ENCODE results near the gene ZNF358.

The ZNF358 gene

DNA sequence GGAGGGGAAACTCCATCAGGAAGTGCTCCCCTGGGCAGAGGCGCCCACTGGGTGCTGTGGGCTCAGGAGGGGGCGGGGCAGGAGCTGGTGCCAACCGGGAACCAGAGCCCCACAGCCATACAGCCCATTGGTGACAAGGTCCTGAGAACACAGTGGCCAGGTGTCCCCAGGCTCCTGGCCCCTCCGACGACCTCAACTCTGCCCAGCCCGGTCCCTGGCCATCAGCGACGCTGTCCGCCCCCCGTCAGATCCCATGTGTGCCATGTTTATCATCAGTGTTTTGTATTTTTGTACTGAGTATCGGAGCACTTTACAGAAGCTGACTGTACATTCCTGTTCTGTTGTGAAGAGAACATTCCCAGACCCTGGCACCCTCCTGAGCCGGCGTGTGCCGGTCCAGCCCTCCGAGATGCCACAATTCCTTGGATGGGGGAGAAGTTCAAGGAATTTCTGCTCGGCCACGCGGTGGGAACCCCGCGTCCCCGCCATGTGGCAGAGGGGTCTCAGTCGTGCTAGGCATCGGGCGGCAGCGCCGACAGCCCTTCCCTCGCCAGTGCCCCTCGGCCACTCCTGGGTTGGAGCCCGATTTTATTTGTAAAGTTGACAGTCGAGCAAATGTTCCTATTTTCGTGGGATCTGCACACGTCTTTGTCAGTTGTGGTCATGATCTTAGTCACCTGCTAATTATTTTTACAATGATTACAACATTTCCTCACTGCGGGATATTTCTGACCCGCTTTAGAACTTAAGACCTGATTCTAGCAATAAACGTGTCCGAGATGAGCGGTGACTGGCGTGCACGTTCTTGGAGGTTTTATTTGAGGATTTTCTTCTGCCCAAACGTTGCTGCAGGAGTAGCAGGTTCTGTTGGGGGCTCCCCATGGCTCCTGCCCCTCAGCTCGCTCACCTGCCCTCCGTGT lies 43.9 kb upstream of the ZNF358 start:
- peak; percentile 7 for DNase-seq (ENCODE audit: low read depth)
- TF ChIP-seq, protein P1, sequence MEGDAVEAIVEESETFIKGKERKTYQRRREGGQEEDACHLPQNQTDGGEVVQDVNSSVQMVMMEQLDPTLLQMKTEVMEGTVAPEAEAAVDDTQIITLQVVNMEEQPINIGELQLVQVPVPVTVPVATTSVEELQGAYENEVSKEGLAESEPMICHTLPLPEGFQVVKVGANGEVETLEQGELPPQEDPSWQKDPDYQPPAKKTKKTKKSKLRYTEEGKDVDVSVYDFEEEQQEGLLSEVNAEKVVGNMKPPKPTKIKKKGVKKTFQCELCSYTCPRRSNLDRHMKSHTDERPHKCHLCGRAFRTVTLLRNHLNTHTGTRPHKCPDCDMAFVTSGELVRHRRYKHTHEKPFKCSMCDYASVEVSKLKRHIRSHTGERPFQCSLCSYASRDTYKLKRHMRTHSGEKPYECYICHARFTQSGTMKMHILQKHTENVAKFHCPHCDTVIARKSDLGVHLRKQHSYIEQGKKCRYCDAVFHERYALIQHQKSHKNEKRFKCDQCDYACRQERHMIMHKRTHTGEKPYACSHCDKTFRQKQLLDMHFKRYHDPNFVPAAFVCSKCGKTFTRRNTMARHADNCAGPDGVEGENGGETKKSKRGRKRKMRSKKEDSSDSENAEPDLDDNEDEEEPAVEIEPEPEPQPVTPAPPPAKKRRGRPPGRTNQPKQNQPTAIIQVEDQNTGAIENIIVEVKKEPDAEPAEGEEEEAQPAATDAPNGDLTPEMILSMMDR (IDR thresholded peaks at IDR 0.05; ENCODE audit: control insufficient read depth, insufficient read depth, low read depth, low read length, missing control alignments), result no peak
- no peak overlapping the region for H3K4me3 ChIP-seq (ENCODE audit: control insufficient read depth, low read depth, low read length)

DNA sequence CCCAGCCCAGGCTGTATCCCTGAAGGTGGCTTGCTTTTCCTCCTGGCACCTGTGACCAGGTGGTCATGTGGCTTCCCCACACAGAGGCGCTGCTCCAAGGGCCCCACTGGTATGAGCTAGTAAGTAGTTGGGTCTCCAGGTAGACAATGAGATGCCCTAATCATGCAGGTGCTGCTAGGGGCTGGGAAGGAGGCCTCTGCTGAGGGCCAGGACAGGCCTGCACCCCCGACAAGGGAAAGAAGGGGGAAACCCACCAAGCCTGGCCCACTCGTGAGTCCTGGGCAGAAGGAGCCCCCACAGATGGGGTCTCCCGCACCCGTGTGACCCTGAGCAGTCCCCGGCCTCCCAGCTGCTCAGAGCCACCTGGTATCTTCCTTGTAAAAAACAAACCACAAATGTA lies 40.2 kb upstream of the ZNF358 start:
- TF ChIP-seq, protein P1 (IDR thresholded peaks at IDR 0.05; ENCODE audit: control insufficient read depth, insufficient read depth, low read depth, low read length, missing control alignments), result no peak
- no peak for DNase-seq (ENCODE audit: low read depth)
- H3K4me3 ChIP-seq (ENCODE audit: control insufficient read depth, low read depth, low read length), result no peak overlapping the region

DNA sequence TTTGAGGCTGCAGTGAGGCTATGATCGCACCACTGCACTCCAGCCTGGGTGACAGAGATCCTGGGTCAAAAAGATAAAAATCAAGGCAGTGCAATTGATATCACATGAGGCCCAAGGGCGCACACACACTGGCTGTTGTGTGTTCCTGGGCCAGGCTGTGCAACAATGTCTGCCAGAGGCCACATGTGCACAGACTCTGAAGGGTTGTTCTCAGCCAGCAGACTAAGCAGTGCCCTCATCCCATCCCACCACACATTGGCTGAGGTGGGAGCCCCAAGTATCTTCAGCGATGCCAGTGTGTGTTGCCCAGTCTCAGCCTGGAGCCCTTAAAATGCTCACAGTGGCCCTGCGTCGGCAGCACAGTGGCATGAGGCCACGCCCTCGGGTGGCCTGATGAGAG lies 39.7 kb upstream of the ZNF358 start:
- H3K4me3 ChIP-seq (ENCODE audit: control insufficient read depth, low read depth, low read length), result no peak overlapping the region
- no peak for DNase-seq (ENCODE audit: low read depth)
- TF ChIP-seq, protein P1 (IDR thresholded peaks at IDR 0.05; ENCODE audit: control insufficient read depth, insufficient read depth, low read depth, low read length, missing control alignments), result no peak

DNA sequence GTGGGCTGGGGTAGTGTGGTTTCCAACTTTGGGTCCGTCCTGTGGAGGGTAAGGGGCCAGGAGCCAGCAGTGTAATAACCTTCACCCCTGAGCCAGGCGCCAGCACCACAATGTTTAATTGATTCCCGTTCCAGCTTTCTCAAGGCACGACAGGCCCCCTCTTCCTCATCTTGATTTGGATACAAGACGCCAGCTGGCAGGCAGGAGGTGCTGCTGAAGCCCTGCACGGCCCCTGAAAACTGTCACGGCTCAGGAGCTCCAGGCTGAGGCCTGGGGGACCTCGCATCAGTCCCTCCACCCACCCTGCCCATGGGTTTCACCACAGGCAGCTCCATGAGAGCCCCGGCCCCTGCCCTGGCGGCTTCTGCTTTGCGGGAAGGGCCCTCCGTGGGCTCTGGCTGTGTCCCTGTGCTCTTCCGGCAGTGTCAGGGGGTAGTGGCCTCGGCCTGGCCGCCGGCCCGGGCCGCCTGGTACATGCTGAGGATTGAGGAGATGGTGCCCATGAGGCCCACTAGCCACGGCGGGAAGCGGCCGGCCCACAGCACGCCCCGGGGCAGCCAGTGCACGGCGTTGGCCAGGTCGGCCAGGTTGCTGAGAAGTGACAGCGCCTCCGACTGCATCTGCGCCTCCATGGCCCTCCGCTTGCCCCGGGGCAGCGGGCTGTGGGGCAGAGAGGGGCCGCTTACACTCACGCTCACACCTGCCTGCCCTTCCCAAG lies 39.0 kb upstream of the ZNF358 start:
- TF ChIP-seq, protein P1 (IDR thresholded peaks at IDR 0.05; ENCODE audit: control insufficient read depth, insufficient read depth, low read depth, low read length, missing control alignments), result no peak
- H3K4me3 ChIP-seq (ENCODE audit: control insufficient read depth, low read depth, low read length), result no peak overlapping the region
- no peak for DNase-seq (ENCODE audit: low read depth)

DNA sequence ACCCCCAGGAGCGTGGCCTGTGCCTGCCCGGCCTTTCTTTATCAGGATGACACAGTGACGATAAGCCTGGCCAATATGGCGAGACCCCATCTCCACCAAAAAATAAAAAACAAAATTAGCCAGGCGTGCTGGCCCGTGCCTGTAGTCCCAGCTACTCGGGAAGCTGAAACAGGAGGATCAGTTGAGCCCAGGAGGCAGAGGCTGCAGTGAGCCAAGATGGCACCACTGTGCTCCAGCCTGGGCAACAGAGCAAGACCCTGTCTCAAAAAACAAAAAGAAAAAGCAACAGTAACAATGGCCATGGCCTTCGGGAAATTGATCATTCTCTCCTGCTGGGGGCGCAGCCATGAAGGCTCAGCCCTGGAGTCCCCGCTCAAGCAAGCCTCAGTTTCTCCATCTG lies 38.1 kb upstream of the ZNF358 start:
- H3K4me3 ChIP-seq (ENCODE audit: control insufficient read depth, low read depth, low read length), result no peak overlapping the region
- TF ChIP-seq, protein P1 (IDR thresholded peaks at IDR 0.05; ENCODE audit: control insufficient read depth, insufficient read depth, low read depth, low read length, missing control alignments), result no peak
- no peak for DNase-seq (ENCODE audit: low read depth)

DNA sequence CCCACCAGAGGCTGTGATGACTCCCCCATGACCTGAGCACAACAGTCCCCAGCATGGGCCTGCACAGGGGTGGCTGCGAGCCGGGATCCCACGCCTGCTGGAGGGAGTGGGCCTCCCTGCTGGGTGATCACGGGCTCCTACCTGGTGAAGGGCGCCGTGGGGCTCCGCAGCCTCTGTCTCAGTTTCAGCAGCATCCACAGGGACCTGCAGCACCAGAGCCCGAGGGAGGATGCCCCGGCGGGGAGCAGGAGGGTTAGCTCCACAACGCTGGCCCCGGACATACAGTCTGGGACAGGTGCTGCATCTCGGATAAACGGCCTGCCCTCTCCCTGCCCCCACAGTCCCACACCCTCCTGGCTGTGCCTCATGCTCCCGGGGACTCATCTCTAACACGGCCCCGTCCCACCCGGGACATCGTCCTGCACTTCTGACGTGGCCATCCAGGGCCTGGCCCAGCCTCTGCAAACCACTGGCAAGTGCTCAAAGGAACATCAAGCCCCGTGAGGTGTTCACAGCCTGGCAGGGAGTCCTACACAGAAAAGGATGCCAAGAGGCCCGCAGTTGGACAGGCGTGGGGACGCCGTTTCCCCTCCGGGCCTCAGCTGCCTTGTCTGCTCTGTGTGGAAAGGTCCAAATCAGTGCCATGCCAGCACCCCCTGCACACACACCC lies 37.6 kb upstream of the ZNF358 start:
- TF ChIP-seq, protein P1 (IDR thresholded peaks at IDR 0.05; ENCODE audit: control insufficient read depth, insufficient read depth, low read depth, low read length, missing control alignments), result no peak
- no peak overlapping the region for H3K4me3 ChIP-seq (ENCODE audit: control insufficient read depth, low read depth, low read length)
- DNase-seq (ENCODE audit: low read depth), result no peak

All from AG09309 (cell line).